Ectodermal cell (in vitro differentiated cells): ENCODE data around the gene ZNF750.

Experiments
- H3K27ac ChIP-seq: 2 replicates; pipeline ENCODE4 v1.7.0; 2013; ENCODE audit warnings: mild to moderate bottlenecking, low read depth, low read length; ENCODE audit not compliant: insufficient read depth, poor library complexity, severe bottlenecking
- H3K27me3 ChIP-seq: 2 replicates; pipeline ENCODE4 v1.7.0; 2013; ENCODE audit warnings: mild to moderate bottlenecking, low read length; ENCODE audit not compliant: insufficient read depth, control insufficient read depth, poor library complexity, severe bottlenecking
- H3K36me3 ChIP-seq: one replicate; pipeline ENCODE4 v1.7.0; 2013; ENCODE audit warnings: low read length; ENCODE audit not compliant: control insufficient read depth, insufficient read depth
- H3K4me1 ChIP-seq: one replicate; pipeline ENCODE4 v1.7.0; 2013; ENCODE audit warnings: low read length; ENCODE audit not compliant: control insufficient read depth, insufficient read depth
- H3K4me3 ChIP-seq: 2 replicates; pipeline ENCODE4 v1.7.0; 2013; ENCODE audit warnings: low read depth, low read length, control low read depth; ENCODE audit not compliant: insufficient read depth
- H3K9me3 ChIP-seq: 2 replicates; pipeline ENCODE4 v1.7.0; 2013; ENCODE audit warnings: mild to moderate bottlenecking, low read length, moderate library complexity; ENCODE audit not compliant: control insufficient read depth
- WGBS, 2 experiments: methylation state at CpG; one replicate each; pipeline ENCODE4 v1.1.7; 2013; ENCODE audit warnings: missing lambda C conversion rate in 2 of 2; 5-methylcytosine and 5-hydroxymethylcytosine counted together

Gene ZNF750

GRCh38 chr17:82844796-82845162 lies 5.0 kb upstream of the ZNF750 start:
- 94 to 96% methylated on average over 11 of the region's 11 CpGs for WGBS, 2 experiments
- no peaks in the 10 kb centered on the region for H3K36me3 ChIP-seq
- H3K9me3 ChIP-seq, result no peaks in the 10 kb centered on the region
- peaks cover 5% of the 10 kb centered on the region for H3K4me1 ChIP-seq
- H3K27ac ChIP-seq, result no peak overlapping the region
- H3K27me3 ChIP-seq, result no peaks in the 10 kb centered on the region
- H3K4me3 ChIP-seq, result no peak overlapping the region

GRCh38 chr17:82843904-82844680 lies 4.3 kb upstream of the ZNF750 start:
- peaks cover 5% of the 10 kb centered on the region for H3K4me1 ChIP-seq
- H3K4me3 ChIP-seq, result no peak overlapping the region
- H3K36me3 ChIP-seq, result no peaks in the 10 kb centered on the region
- H3K27me3 ChIP-seq, result no peaks in the 10 kb centered on the region
- 79 to 86% methylated on average over 7 of the region's 7 CpGs for WGBS, 2 experiments
- no peak overlapping the region for H3K27ac ChIP-seq
- H3K9me3 ChIP-seq, result no peaks in the 10 kb centered on the region

DNA sequence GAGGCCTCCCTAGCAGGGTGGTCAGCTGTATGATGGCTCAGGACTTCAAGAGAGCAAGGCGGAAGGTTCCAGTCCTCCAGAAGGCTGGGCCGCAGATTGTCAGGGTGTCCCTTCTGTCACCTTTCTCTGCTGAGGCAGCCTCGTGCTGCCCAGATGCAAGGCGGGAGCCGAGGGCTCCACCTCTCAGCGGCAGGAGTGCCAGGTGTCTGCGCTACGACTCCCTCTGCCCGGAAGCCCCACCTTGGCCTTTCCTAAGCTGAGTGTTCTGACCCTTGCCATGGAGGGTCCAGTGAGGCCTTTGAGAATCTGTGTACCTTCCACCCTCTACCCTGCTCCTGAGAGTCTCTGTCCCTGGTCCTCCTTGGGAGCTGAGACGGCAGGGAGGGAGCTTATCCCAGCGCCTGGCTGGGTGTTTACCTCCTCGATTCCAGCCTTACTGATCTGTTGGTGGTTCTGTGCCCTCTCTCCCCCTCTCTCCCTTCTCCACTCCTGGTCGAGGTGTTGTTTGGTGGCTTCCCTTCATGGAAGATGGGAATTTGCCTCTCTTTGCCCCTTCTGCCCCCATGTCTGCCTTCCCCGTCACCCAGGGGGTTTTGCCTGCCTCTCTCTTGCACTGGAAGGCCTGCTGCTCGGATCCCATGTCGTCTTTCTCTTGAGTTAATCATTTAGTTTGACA lies 2.2 kb upstream of the ZNF750 start:
- 91 to 93% methylated on average over 16 of the region's 16 CpGs for WGBS, 2 experiments

DNA sequence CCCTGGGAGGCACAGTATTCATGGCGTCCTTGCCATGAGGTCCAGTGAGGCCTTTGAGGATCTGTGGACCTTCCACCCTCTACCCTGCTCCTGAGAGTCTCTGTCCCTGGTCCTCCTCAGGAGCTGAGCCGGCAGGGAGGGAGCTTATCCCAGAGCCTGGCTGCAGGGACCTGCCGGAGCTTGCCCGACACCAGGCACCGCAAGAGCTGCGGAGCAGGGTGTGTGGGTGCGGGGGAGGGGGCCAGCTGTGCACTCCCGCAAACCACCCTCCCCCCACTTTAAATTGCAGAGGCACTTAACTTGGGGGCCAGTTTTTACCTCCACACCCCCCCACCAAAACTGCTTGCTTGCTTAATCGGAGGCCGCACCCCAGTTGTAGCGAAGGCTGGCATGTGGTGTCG lies 609 bp upstream of the ZNF750 start:
- H3K4me1 ChIP-seq, result peaks cover 5% of the 10 kb centered on the region
- no peaks in the 10 kb centered on the region for H3K27me3 ChIP-seq
- no peaks in the 10 kb centered on the region for H3K9me3 ChIP-seq
- H3K4me3 ChIP-seq, result no peak overlapping the region
- no peak overlapping the region for H3K27ac ChIP-seq
- 80 to 81% methylated on average over 12 of the region's 12 CpGs for WGBS, 2 experiments
- H3K36me3 ChIP-seq, result no peaks in the 10 kb centered on the region

More for the DNA sequence above, 2.2 kb upstream of the ZNF750 start:
- no peaks in the 10 kb centered on the region for H3K36me3 ChIP-seq
- H3K9me3 ChIP-seq, result no peaks in the 10 kb centered on the region
- H3K27me3 ChIP-seq, result no peaks in the 10 kb centered on the region
- H3K4me1 ChIP-seq, result peaks cover 5% of the 10 kb centered on the region
- no peak overlapping the region for H3K27ac ChIP-seq
- no peak overlapping the region for H3K4me3 ChIP-seq

DNA sequence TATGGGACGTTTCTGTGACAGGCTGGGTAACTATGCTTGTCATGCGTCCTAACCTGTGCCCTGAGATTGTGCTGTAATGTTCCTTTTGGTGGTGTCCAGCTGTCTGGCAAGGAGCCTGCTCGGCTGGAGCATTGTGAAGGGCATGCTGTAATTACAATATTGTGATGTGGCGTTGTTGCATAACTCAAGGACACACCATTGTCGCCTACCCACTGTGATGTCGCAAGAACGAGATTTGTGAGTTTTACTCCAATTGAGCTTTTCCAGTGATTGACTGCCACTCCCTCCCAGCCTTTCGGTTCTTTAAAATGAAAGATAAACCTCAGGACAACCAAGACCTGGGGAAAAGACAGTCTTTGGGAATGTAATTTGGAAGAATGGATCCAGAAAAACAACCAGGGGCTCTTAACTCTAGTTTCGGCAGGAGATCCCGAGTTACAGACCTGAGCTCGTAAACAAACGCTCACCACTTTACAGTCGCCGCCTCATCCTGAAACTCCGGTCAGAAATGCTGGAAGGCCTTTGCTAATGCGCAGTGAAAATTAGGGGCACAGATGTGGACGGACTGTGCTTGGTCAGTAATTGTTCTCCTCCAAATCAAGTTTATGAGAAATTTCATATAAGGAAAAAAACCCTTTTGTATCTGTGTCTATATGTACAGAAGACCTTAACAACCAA lies 1.3 kb downstream of the ZNF750 start:
- WGBS, 2 experiments, result 94% methylated on average over 16 to 17 of the region's 17 CpGs
- Histone ChIP-seq H3K27ac (no peak overlapping the region), H3K9me3 (no peaks in the 10 kb centered on the region), H3K4me1 (peaks cover 5% of the 10 kb centered on the region), H3K27me3 (no peaks in the 10 kb centered on the region), H3K36me3 (no peaks in the 10 kb centered on the region), H3K4me3 (no peak overlapping the region)

DNA sequence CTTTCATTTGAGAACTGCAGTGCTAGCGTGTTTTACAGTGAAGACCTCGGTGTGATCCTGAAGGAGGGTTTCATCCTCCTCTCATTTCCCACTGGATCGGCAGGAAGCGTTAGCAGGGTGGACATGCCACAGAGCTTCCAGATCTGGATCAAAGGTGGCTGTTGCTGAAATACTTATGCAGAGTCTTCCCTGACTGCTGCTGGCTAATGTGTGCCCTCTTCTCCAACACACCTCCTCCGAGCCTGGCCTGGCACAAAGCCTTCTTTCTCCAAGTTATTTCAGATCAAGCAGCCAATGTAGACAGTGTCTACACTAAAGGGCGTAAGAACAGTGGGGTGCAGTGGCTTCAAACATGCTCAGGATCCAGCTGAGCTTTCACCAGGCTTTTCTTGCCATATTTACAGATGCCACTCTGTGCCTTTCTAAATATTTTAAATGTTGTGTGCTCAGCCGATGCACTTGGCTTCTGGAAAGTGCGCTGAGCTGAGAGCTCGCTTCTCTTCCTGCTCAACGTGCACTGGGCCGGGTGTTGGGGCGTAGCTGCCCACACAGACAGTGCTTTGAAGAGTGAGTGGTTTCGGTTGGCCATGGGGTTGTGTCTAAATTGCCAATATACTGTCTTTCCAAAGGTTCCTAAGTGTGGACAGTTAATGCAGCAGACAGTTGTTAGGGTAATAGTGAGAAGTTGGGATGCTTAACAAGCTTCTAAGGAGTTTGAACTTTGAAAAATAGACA lies 2.1 kb downstream of the ZNF750 start:
- Histone ChIP-seq H3K27ac (no peak overlapping the region), H3K27me3 (no peaks in the 10 kb centered on the region), H3K36me3 (no peaks in the 10 kb centered on the region), H3K4me3 (no peak overlapping the region), H3K4me1 (peaks cover 5% of the 10 kb centered on the region), H3K9me3 (no peaks in the 10 kb centered on the region)
- WGBS, 2 experiments, result 95 to 97% methylated on average over 13 of the region's 13 CpGs

DNA sequence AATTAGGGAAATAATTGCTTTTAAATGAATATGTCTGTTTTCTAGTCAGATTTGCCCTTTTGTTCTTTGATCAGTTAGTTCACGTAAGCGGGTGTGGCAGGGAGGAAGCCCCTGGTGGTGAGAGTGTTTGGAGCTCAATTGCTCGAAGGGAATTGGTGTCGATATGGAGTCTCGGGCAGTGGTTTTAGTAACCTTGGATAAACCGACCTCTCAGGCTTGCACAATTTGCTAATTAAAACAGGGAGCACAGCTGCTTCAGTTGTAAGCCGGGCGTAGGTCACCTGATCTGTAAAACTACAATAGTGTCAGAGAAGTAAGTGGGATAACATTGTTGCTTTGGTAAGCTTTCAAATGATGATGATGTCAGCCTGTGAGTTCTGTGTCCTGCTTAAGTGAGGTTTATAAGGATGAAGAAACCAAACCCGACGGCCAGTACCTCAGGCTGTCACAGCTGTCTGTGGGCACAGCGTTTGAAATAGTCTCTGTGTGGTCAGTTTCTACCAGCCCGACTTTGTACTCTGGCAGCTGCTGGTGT lies 2.9 kb downstream of the ZNF750 start:
- WGBS, 2 experiments, result 92% methylated on average over 12 of the region's 12 CpGs
- H3K4me1 ChIP-seq, result peaks cover 5% of the 10 kb centered on the region
- H3K4me3 ChIP-seq, result no peak overlapping the region
- H3K27me3 ChIP-seq, result no peaks in the 10 kb centered on the region
- no peak overlapping the region for H3K27ac ChIP-seq
- no peaks in the 10 kb centered on the region for H3K36me3 ChIP-seq
- H3K9me3 ChIP-seq, result no peaks in the 10 kb centered on the region

DNA sequence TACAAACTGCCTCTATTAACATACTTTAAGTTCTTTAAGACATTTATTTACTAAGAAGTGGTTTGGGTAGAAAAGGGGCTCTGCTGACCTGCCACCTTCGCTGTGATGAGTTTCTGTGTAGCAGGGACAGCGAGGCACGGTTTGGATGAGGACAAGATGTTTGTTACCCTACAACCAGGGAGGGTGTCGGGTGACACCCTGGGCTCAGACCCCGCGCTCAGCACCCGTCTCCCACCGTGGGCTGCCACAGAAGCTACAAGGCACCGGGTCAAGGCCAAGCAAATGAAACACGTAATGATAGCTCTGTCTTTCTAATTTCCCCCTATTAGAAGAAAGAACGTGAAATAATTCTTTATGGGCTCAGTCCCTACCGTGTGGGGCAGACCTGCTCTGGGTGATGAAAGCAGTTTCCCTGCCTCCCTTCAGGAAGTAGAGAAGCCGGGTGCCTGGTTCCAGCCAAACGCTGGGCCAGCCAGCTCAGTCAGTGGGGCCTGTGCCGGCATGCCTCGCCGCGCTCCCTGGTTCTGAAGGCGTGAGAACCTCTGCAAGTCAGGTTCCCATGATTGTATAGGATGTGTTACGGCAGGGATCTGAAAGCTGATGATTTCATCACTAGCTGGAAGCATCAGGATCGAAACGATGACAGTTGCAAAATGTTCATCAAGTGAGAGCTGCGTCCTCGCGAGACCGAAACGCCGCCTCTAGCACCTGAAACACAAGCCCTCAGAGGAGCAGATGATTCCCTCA lies 3.9 kb downstream of the ZNF750 start:
- WGBS, 2 experiments, result 92 to 93% methylated on average over 28 of the region's 28 CpGs
- Histone ChIP-seq H3K4me3 (no peak overlapping the region), H3K36me3 (no peaks in the 10 kb centered on the region), H3K27ac (no peak overlapping the region), H3K4me1 (peaks cover 5% of the 10 kb centered on the region), H3K27me3 (no peaks in the 10 kb centered on the region), H3K9me3 (no peaks in the 10 kb centered on the region)

GRCh38 chr17:82835122-82835521 lies 4.7 kb downstream of the ZNF750 start:
- no peak overlapping the region for H3K4me3 ChIP-seq
- H3K9me3 ChIP-seq, result no peaks in the 10 kb centered on the region
- 91 to 93% methylated on average over 9 of the region's 9 CpGs for WGBS, 2 experiments
- no peak overlapping the region for H3K27ac ChIP-seq
- H3K36me3 ChIP-seq, result no peaks in the 10 kb centered on the region
- H3K27me3 ChIP-seq, result no peaks in the 10 kb centered on the region
- H3K4me1 ChIP-seq, result peaks cover 3% of the 10 kb centered on the region
